GDM1 (cell line): ENCODE data around the gene FNDC3B.

ENCODE experiments used
- DNase-seq: peaks from one replicate; lab custom pipeline; 2025; lab: John Stamatoyannopoulos, UW

FNDC3B gene

GRCh38 chr3:172112734-172113120, 73.3 kb downstream of the FNDC3B start:
- no peak for DNase-seq

- DNase-seq: no peak
These were observed 74.3 kb downstream of the FNDC3B start for GRCh38 chr3:172113710-172114109.

GRCh38 chr3:172115059-172115458, 75.7 kb downstream of the FNDC3B start:
- DNase-seq: no peak

GRCh38 chr3:172115787-172116186, 76.4 kb downstream of the FNDC3B start:
- DNase-seq: no peak

GRCh38 chr3:172118019-172118418, 78.6 kb downstream of the FNDC3B start:
- no peak for DNase-seq

- no peak for DNase-seq
These were observed 80.0 kb downstream of the FNDC3B start for GRCh38 chr3:172119266-172119969.

GRCh38 chr3:172120912-172121311, 81.5 kb downstream of the FNDC3B start:
- no peak for DNase-seq

- DNase-seq: no peak
These were observed 82.6 kb downstream of the FNDC3B start for GRCh38 chr3:172121981-172122380.

GRCh38 chr3:172124271-172124670, 84.9 kb downstream of the FNDC3B start:
- DNase-seq: no peak

GRCh38 chr3:172125053-172125452, 85.7 kb downstream of the FNDC3B start:
- no peak for DNase-seq

GRCh38 chr3:172125963-172126457, 86.6 kb downstream of the FNDC3B start:
- DNase-seq: no peak

GRCh38 chr3:172126741-172127140, 87.4 kb downstream of the FNDC3B start:
- DNase-seq: no peak

- no peak for DNase-seq
These were observed 87.8 kb downstream of the FNDC3B start for GRCh38 chr3:172127141-172127540.

GRCh38 chr3:172127929-172128580, 88.7 kb downstream of the FNDC3B start:
- DNase-seq: no peak

- no peak for DNase-seq
These were observed 89.5 kb downstream of the FNDC3B start for GRCh38 chr3:172128858-172129257.

GRCh38 chr3:172129498-172129849, 90.1 kb downstream of the FNDC3B start:
- DNase-seq: no peak

GRCh38 chr3:172129850-172130716, 90.7 kb downstream of the FNDC3B start:
- DNase-seq: peak; percentile 35

- no peak for DNase-seq
These were observed 91.3 kb downstream of the FNDC3B start for GRCh38 chr3:172130717-172131050.

- DNase-seq: no peak
These were observed 92.4 kb downstream of the FNDC3B start for GRCh38 chr3:172131746-172132145.

- no peak for DNase-seq
These were observed 92.8 kb downstream of the FNDC3B start for GRCh38 chr3:172132159-172132586.

- DNase-seq: no peak
These were observed 93.4 kb downstream of the FNDC3B start for GRCh38 chr3:172132721-172133311.

GRCh38 chr3:172133838-172134237, 94.5 kb downstream of the FNDC3B start:
- DNase-seq: no peak
